Measurements from ENCODE around the gene PPCS. TPM values are rescaled to one million over a fixed set of nuclear protein-coding genes. Genes with fewer than 3 reads are reported as not detected.

PPCS gene
- total RNA-seq, 1 donor from 2014 or later, result 32.6 TPM

GRCh38 chr1:42424201-42424600 is 32.1 kb upstream of the PPCS start:
- no peak for TF ChIP-seq CTCF (conservative IDR thresholded peaks at IDR 0.05)
- Mint-ChIP-seq H3K9me3 (no peaks in the 10 kb centered on the region), H3K27me3 (ENCODE audit: low read depth) (no peaks in the 10 kb centered on the region), H3K27ac (ENCODE audit: unreplicated experiment) (no peak overlapping the region), H3K4me3 (no peak overlapping the region), H3K36me3 (ENCODE audit: low read depth) (no peaks in the 10 kb centered on the region), H3K4me1 (peaks cover 6% of the 10 kb centered on the region)
- DNase-seq (ENCODE audit: low read depth, low spot score), result no peak

- H3K27me3 Mint-ChIP-seq (ENCODE audit: low read depth), result no peaks in the 10 kb centered on the region
- no peak for DNase-seq (ENCODE audit: low read depth, low spot score)
- H3K36me3 Mint-ChIP-seq (ENCODE audit: low read depth), result no peaks in the 10 kb centered on the region
- peaks cover 6% of the 10 kb centered on the region for H3K4me1 Mint-ChIP-seq
- H3K27ac Mint-ChIP-seq (ENCODE audit: unreplicated experiment), result no peak overlapping the region
- H3K9me3 Mint-ChIP-seq, result no peaks in the 10 kb centered on the region
- no peak for TF ChIP-seq CTCF (conservative IDR thresholded peaks at IDR 0.05)
- H3K4me3 Mint-ChIP-seq, result no peak overlapping the region
These were observed 29.1 kb upstream of the PPCS start for GRCh38 chr1:42427240-42427639.

GRCh38 chr1:42429603-42430002 is 26.7 kb upstream of the PPCS start:
- Mint-ChIP-seq H3K27ac (ENCODE audit: unreplicated experiment) (no peak overlapping the region), H3K27me3 (ENCODE audit: low read depth) (no peaks in the 10 kb centered on the region), H3K4me3 (no peak overlapping the region), H3K36me3 (ENCODE audit: low read depth) (no peaks in the 10 kb centered on the region), H3K4me1 (no peaks in the 10 kb centered on the region), H3K9me3 (no peaks in the 10 kb centered on the region)
- TF ChIP-seq CTCF (conservative IDR thresholded peaks at IDR 0.05), result no peak
- no peak for DNase-seq (ENCODE audit: low read depth, low spot score)

- no peak for DNase-seq (ENCODE audit: low read depth, low spot score)
- Mint-ChIP-seq H3K27me3 (ENCODE audit: low read depth) (no peaks in the 10 kb centered on the region), H3K27ac (ENCODE audit: unreplicated experiment) (no peak overlapping the region), H3K4me3 (no peak overlapping the region), H3K4me1 (no peaks in the 10 kb centered on the region), H3K9me3 (no peaks in the 10 kb centered on the region), H3K36me3 (ENCODE audit: low read depth) (no peaks in the 10 kb centered on the region)
- no peak for TF ChIP-seq CTCF (conservative IDR thresholded peaks at IDR 0.05)
These were observed 25.8 kb upstream of the PPCS start for GRCh38 chr1:42430286-42431135.

GRCh38 chr1:42431514-42431913 is 24.8 kb upstream of the PPCS start:
- Mint-ChIP-seq H3K4me1 (no peaks in the 10 kb centered on the region), H3K27me3 (ENCODE audit: low read depth) (no peaks in the 10 kb centered on the region), H3K9me3 (no peaks in the 10 kb centered on the region), H3K4me3 (no peak overlapping the region), H3K27ac (ENCODE audit: unreplicated experiment) (no peak overlapping the region), H3K36me3 (ENCODE audit: low read depth) (no peaks in the 10 kb centered on the region)
- no peak for DNase-seq (ENCODE audit: low read depth, low spot score)
- no peak for TF ChIP-seq CTCF (conservative IDR thresholded peaks at IDR 0.05)

Measured in neural crest cell (in vitro differentiated cells).